Medulla oblongata (tissue), 1 donor: ENCODE data around the gene EXOSC3.
"Not testable (repeated sequence)": the region's sequence is repeated elsewhere in the genome, so short reads cannot be mapped to it uniquely, and the experiment has no call there.

Experiments
- DNase-seq: peaks from one replicate; pipeline ENCODE4 v3.0.0-alpha.2; 2015; ENCODE audit errors: extremely low spot score

Gene EXOSC3

GRCh38 chr9:37775216-37775919 is 9.5 kb downstream of the EXOSC3 start:
- DNase-seq = no peak

GRCh38 chr9:37769995-37770394 is 14.9 kb downstream of the EXOSC3 start:
- DNase-seq = no peak

GRCh38 chr9:37769306-37769705 is 15.6 kb downstream of the EXOSC3 start:
- no peak for DNase-seq

- not testable (repeated sequence) for DNase-seq
Measured at GRCh38 chr9:37765263-37765662, 19.6 kb downstream of the EXOSC3 start.

GRCh38 chr9:37761511-37761910 is 23.4 kb downstream of the EXOSC3 start:
- DNase-seq = no peak

GRCh38 chr9:37760416-37761161 is 24.3 kb downstream of the EXOSC3 start:
- no peak for DNase-seq

- no peak for DNase-seq
Measured at GRCh38 chr9:37758747-37759146, 26.1 kb downstream of the EXOSC3 start.

GRCh38 chr9:37753489-37754190 is 31.2 kb downstream of the EXOSC3 start, which contains the start of gene TRMT10B:
TRMT10B (plus strand) TSS chr9:37753805; CDS start chr9:37761932, 8,127 bp downstream.
- DNase-seq = peak; percentile 63

- no peak for DNase-seq
Measured at GRCh38 chr9:37752642-37753488, 32.0 kb downstream of the EXOSC3 start.

- DNase-seq = not testable (repeated sequence)
Measured at GRCh38 chr9:37752112-37752511, 32.8 kb downstream of the EXOSC3 start.

- not testable (repeated sequence) for DNase-seq
Measured at GRCh38 chr9:37751704-37752103, 33.2 kb downstream of the EXOSC3 start.

- no peak for DNase-seq
Measured at GRCh38 chr9:37751186-37751585, 33.7 kb downstream of the EXOSC3 start.

GRCh38 chr9:37749129-37749528 is 35.7 kb downstream of the EXOSC3 start:
- no peak for DNase-seq

GRCh38 chr9:37747271-37747753 is 37.6 kb downstream of the EXOSC3 start:
- DNase-seq = peak; percentile 76

GRCh38 chr9:37746448-37747270 is 38.2 kb downstream of the EXOSC3 start:
- peak; percentile 4 for DNase-seq

GRCh38 chr9:37745970-37746369 is 38.9 kb downstream of the EXOSC3 start:
- DNase-seq = no peak

- no peak for DNase-seq
Measured at GRCh38 chr9:37740631-37741328, 44.1 kb downstream of the EXOSC3 start.

GRCh38 chr9:37740128-37740527 is 44.7 kb downstream of the EXOSC3 start:
- no peak for DNase-seq

- no peak for DNase-seq
Measured at GRCh38 chr9:37739222-37739621, 45.6 kb downstream of the EXOSC3 start.

- no peak for DNase-seq
Measured at GRCh38 chr9:37732952-37733351, 51.9 kb downstream of the EXOSC3 start.
